Upper lobe of left lung (tissue), 6 donors: ENCODE measurements around the gene DRGX. TPM values are rescaled to one million over a fixed set of nuclear protein-coding genes. Genes with fewer than 3 reads are reported as not detected.

Experiments
- ATAC-seq, 2 donors: fragments of 200-7000 bp; cut with Tn5 transposase; one replicate each; pipeline ENCODE4 v1.9.1; 2022; ENCODE audit warnings: mild to moderate bottlenecking in 2 of 2, moderate library complexity in 2 of 2; ENCODE audit not compliant: low FRiP score in 2 of 2
- DNase-seq, 2 donors: peaks; one replicate each; pipeline ENCODE4 v3.0.0-alpha.2; 2019 to 2020
- H3K27ac ChIP-seq, 4 donors: fragments of 200-600 bp; sonication (generic); one replicate each; pipeline ENCODE4 v1.5.1; 2016 to 2019
- H3K27me3 ChIP-seq, 4 donors: fragments of 200-600 bp; sonication (generic); one replicate each; pipeline ENCODE4 v1.5.1; 2017 to 2019
- H3K36me3 ChIP-seq, 4 donors: fragments of 200-600 bp; sonication (generic); one replicate each; pipeline ENCODE4 v1.5.1; 2016 to 2019
- H3K4me1 ChIP-seq, 4 donors: fragments of 200-600 bp; sonication (generic); one replicate each; pipeline ENCODE4 v1.5.1; 2018 to 2019
- H3K4me3 ChIP-seq, 4 donors: fragments of 200-600 bp; sonication (generic); one replicate each; pipeline ENCODE4 v1.5.1; 2017 to 2019; ENCODE audit warnings: mild to moderate bottlenecking in 2 of 4, moderate library complexity in 1 of 4
- H3K9me3 ChIP-seq, 4 donors: fragments of 200-600 bp; sonication (generic); one replicate each; pipeline ENCODE4 v1.5.1; 2018 to 2019
- CTCF ChIP-seq, 6 experiments: fragments of 450-650 bp in 4 of 6; fragments of 200-600 bp in 2 of 6; sonication (generic) in 2 of 6; IDR thresholded peaks; one replicate each; pipeline ENCODE4 v1.5.1; 2016 to 2019; ENCODE audit warnings: antibody characterized with exemption in 6 of 6
- EP300 ChIP-seq, 4 donors: sonication (generic); formaldehyde crosslinking; IDR thresholded peaks; one replicate each; pipeline ENCODE4 v1.5.1; 2017; ENCODE audit warnings: antibody characterized with exemption in 4 of 4, control low read depth in 2 of 4
- POLR2A ChIP-seq, 4 donors: fragments of 450-650 bp; IDR thresholded peaks; one replicate each; pipeline ENCODE4 v1.5.1; 2016 to 2017; ENCODE audit warnings: antibody characterized with exemption in 4 of 4, mild to moderate bottlenecking in 2 of 4
- POLR2AphosphoS5 ChIP-seq, 2 donors: sonication (generic); formaldehyde crosslinking; IDR thresholded peaks; one replicate each; pipeline ENCODE4 v1.5.1; 2017; ENCODE audit warnings: antibody characterized with exemption in 2 of 2
- WGBS, 2 donors: methylation state at CpG; one replicate each; pipeline ENCODE4 v1.1.5; 2017 to 2018; 5-methylcytosine and 5-hydroxymethylcytosine counted together
- total RNA-seq, 6 donors: library from RNA; depleted of rRNA in 4 of 6; stranded (reverse); fragments of >200 nt in 4 of 6; gene quantifications; one replicate each; pipeline versions ENCODE4 v1.1.0 to v1.2.1, GENCODE V29; 2016 to 2021
- donor health status: DM: no; HTN: no; CAD: no; lungs with moderate emphysema.
- donor health status: DM: no; HTN: yes; CAD: no; lungs with severe emphysema.

Gene DRGX
- total RNA-seq, 6 donors from 2014 or later, result 0.09 to 0.17 TPM; not detected in 4

GRCh38 chr10:49364747-49365146 lies 31.1 kb downstream of the DRGX start:
- H3K36me3 ChIP-seq, result no peaks in the 10 kb centered on the region
- H3K27ac ChIP-seq, result peak overlapping the region in 1 of 4 donors; percentile 12
- no peaks in the 10 kb centered on the region for H3K9me3 ChIP-seq
- WGBS, 2 donors, result 77 to 81% methylated on average over 8 of the region's 8 CpGs
- H3K4me1 ChIP-seq, result peaks cover 4 to 33% (median 20%) of the 10 kb centered on the region in 4 donors
- ATAC-seq, result no peak
- H3K4me3 ChIP-seq, result peak overlapping the region in 1 of 4 donors; percentile 10
- peak in 1 of 2 donors; percentile 15 for DNase-seq
- no peaks in the 10 kb centered on the region for H3K27me3 ChIP-seq
- no peak for TF ChIP-seq CTCF (IDR thresholded peaks at IDR 0.05)
- no peak for TF ChIP-seq POLR2AphosphoS5 (IDR thresholded peaks at IDR 0.05)
- no peak for TF ChIP-seq POLR2A (IDR thresholded peaks at IDR 0.05)
- TF ChIP-seq EP300 (IDR thresholded peaks at IDR 0.05), result no peak

- no peaks in the 10 kb centered on the region for H3K9me3 ChIP-seq
- H3K4me3 ChIP-seq, result no peak overlapping the region
- H3K4me1 ChIP-seq, result peaks cover 6 to 36% (median 21%) of the 10 kb centered on the region in 4 donors
- 55 to 61% methylated on average over 5 of the region's 5 CpGs for WGBS, 2 donors
- TF ChIP-seq POLR2A (IDR thresholded peaks at IDR 0.05) (no peak), EP300 (IDR thresholded peaks at IDR 0.05) (peak in 1 of 4 donors; percentile 13)
- no peak overlapping the region for H3K27ac ChIP-seq
- no peaks in the 10 kb centered on the region for H3K27me3 ChIP-seq
- no peak for DNase-seq
- ATAC-seq, result no peak
- no peaks in the 10 kb centered on the region for H3K36me3 ChIP-seq
Observed at GRCh38 chr10:49364051-49364450, 31.8 kb downstream of the DRGX start.

- no peaks in the 10 kb centered on the region for H3K27me3 ChIP-seq
- H3K36me3 ChIP-seq, result no peaks in the 10 kb centered on the region
- peaks cover 6 to 36% (median 21%) of the 10 kb centered on the region in 4 donors for H3K4me1 ChIP-seq
- H3K9me3 ChIP-seq, result no peaks in the 10 kb centered on the region
- TF ChIP-seq POLR2AphosphoS5 (IDR thresholded peaks at IDR 0.05) (no peak), EP300 (IDR thresholded peaks at IDR 0.05) (no peak), POLR2A (IDR thresholded peaks at IDR 0.05) (no peak), CTCF (IDR thresholded peaks at IDR 0.05) (no peak)
- H3K4me3 ChIP-seq, result no peak overlapping the region
- DNase-seq (peak in 1 of 2 donors; percentile 20), ATAC-seq (no peak)
- peak overlapping the region in 1 of 4 donors; percentile 52 for H3K27ac ChIP-seq
- WGBS, 2 donors, result 89 to 91% methylated on average over 8 of the region's 8 CpGs
Observed at GRCh38 chr10:49363309-49364031, 32.4 kb downstream of the DRGX start.

GRCh38 chr10:49362596-49363260 lies 33.2 kb downstream of the DRGX start:
- no peak for TF ChIP-seq POLR2A (IDR thresholded peaks at IDR 0.05)
- no peak for TF ChIP-seq CTCF (IDR thresholded peaks at IDR 0.05)
- no peak for TF ChIP-seq EP300 (IDR thresholded peaks at IDR 0.05)
- TF ChIP-seq POLR2AphosphoS5 (IDR thresholded peaks at IDR 0.05), result no peak
- Histone ChIP-seq H3K4me1 (peaks cover 6 to 36% (median 21%) of the 10 kb centered on the region in 4 donors), H3K27me3 (no peaks in the 10 kb centered on the region), H3K4me3 (no peak overlapping the region), H3K9me3 (no peaks in the 10 kb centered on the region), H3K36me3 (no peaks in the 10 kb centered on the region), H3K27ac (peak overlapping the region in 1 of 4 donors; percentile 30)
- peak in 1 of 2 donors; percentile 56 for DNase-seq
- WGBS, 2 donors, result 77 to 81% methylated on average over 10 of the region's 10 CpGs
- ATAC-seq, result peak in 1 of 2 donors; percentile 66

GRCh38 chr10:49361735-49362568 lies 33.9 kb downstream of the DRGX start:
- peak in 1 of 2 donors; percentile 19 for DNase-seq

More at GRCh38 chr10:49361735-49362568, 33.9 kb downstream of the DRGX start:
- 71 to 82% methylated on average over 8 to 11 of the region's 11 CpGs for WGBS, 2 donors
- Histone ChIP-seq H3K9me3 (no peaks in the 10 kb centered on the region), H3K4me1 (peaks cover 6 to 36% (median 20%) of the 10 kb centered on the region in 4 donors), H3K27ac (no peak overlapping the region), H3K4me3 (no peak overlapping the region), H3K27me3 (no peaks in the 10 kb centered on the region), H3K36me3 (no peaks in the 10 kb centered on the region)
- TF ChIP-seq POLR2A (IDR thresholded peaks at IDR 0.05) (no peak), CTCF (IDR thresholded peaks at IDR 0.05) (no peak), POLR2AphosphoS5 (IDR thresholded peaks at IDR 0.05) (no peak), EP300 (IDR thresholded peaks at IDR 0.05) (no peak)
- no peak for ATAC-seq
